Subcutaneous abdominal adipose tissue (tissue), 5 donors: ENCODE measurements around the gene ITGB1.

Experiments
- H3K27ac ChIP-seq: one replicate; pipeline ENCODE4 v1.7.0; 2013; ENCODE audit warnings: low read depth, mild to moderate bottlenecking, inconsistent platforms, low read length, moderate library complexity
- H3K27me3 ChIP-seq, 5 donors: one replicate each; pipeline ENCODE4 v1.7.0; 2013; ENCODE audit warnings: low read length in 5 of 5, inconsistent platforms in 1 of 5; ENCODE audit not compliant: control insufficient read depth in 5 of 5, insufficient read depth in 4 of 5
- H3K36me3 ChIP-seq, 5 donors: one replicate each; pipeline ENCODE4 v1.7.0; 2013; ENCODE audit warnings: low read length in 5 of 5; ENCODE audit not compliant: control insufficient read depth in 5 of 5, insufficient read depth in 5 of 5
- H3K4me1 ChIP-seq, 5 donors: one replicate each; pipeline ENCODE4 v1.7.0; 2013; ENCODE audit warnings: low read length in 5 of 5, mild to moderate bottlenecking in 3 of 5, moderate library complexity in 1 of 5; ENCODE audit not compliant: control insufficient read depth in 5 of 5, insufficient read depth in 5 of 5
- H3K4me3 ChIP-seq, 5 donors: one replicate each; pipeline ENCODE4 v1.7.0; 2013; ENCODE audit warnings: low read length in 5 of 5, low read depth in 1 of 5
- H3K9ac ChIP-seq, 5 donors: one replicate each; pipeline ENCODE4 v1.7.0; 2013; ENCODE audit warnings: low read length in 5 of 5, mild to moderate bottlenecking in 4 of 5, moderate library complexity in 3 of 5
- H3K9me3 ChIP-seq, 5 donors: one replicate each; pipeline ENCODE4 v1.7.0; 2013; ENCODE audit warnings: low read length in 5 of 5; ENCODE audit not compliant: control insufficient read depth in 5 of 5
- donor health status: healthy.
- donor health status: healthy.
- donor health status: healthy.
- donor health status: healthy.
- donor health status: healthy.

ITGB1 gene

GRCh38 chr10:32878646-32879045 is 79.4 kb downstream of the ITGB1 start:
- no peaks in the 10 kb centered on the region for H3K27me3 ChIP-seq

GRCh38 chr10:32877915-32878314 is 80.1 kb downstream of the ITGB1 start:
- no peaks in the 10 kb centered on the region for H3K36me3 ChIP-seq
- no peak overlapping the region for H3K9ac ChIP-seq
- no peaks in the 10 kb centered on the region for H3K27me3 ChIP-seq
- H3K4me1 ChIP-seq: no peaks in the 10 kb centered on the region
- H3K9me3 ChIP-seq: no peaks in the 10 kb centered on the region
- H3K27ac ChIP-seq: no peak overlapping the region
- no peak overlapping the region for H3K4me3 ChIP-seq

More at GRCh38 chr10:32878646-32879045, 79.4 kb downstream of the ITGB1 start:
- Histone ChIP-seq H3K9me3 (no peaks in the 10 kb centered on the region), H3K4me3 (no peak overlapping the region), H3K4me1 (no peaks in the 10 kb centered on the region), H3K9ac (no peak overlapping the region), H3K36me3 (no peaks in the 10 kb centered on the region), H3K27ac (no peak overlapping the region)

GRCh38 chr10:32865170-32865569 is 92.9 kb downstream of the ITGB1 start:
- Histone ChIP-seq H3K9me3 (no peaks in the 10 kb centered on the region), H3K36me3 (no peaks in the 10 kb centered on the region), H3K27me3 (no peaks in the 10 kb centered on the region), H3K9ac (no peak overlapping the region), H3K4me3 (no peak overlapping the region), H3K4me1 (no peaks in the 10 kb centered on the region), H3K27ac (no peak overlapping the region)

- Histone ChIP-seq H3K9me3 (no peaks in the 10 kb centered on the region), H3K4me1 (no peaks in the 10 kb centered on the region), H3K4me3 (no peak overlapping the region), H3K27ac (no peak overlapping the region), H3K27me3 (no peaks in the 10 kb centered on the region), H3K9ac (no peak overlapping the region), H3K36me3 (no peaks in the 10 kb centered on the region)
Observed at GRCh38 chr10:32854435-32854834, 103.6 kb downstream of the ITGB1 start.

- Histone ChIP-seq H3K9me3 (no peaks in the 10 kb centered on the region), H3K27me3 (no peaks in the 10 kb centered on the region), H3K4me1 (no peaks in the 10 kb centered on the region), H3K27ac (no peak overlapping the region), H3K9ac (no peak overlapping the region), H3K4me3 (no peak overlapping the region), H3K36me3 (no peaks in the 10 kb centered on the region)
Observed at GRCh38 chr10:32851301-32851700, 106.7 kb downstream of the ITGB1 start.
